ENCODE data around the gene UCP2.
"Not testable (repeated sequence)": the region's sequence is repeated elsewhere in the genome, so short reads cannot be mapped to it uniquely, and the experiment has no call there.

The UCP2 gene

DNA sequence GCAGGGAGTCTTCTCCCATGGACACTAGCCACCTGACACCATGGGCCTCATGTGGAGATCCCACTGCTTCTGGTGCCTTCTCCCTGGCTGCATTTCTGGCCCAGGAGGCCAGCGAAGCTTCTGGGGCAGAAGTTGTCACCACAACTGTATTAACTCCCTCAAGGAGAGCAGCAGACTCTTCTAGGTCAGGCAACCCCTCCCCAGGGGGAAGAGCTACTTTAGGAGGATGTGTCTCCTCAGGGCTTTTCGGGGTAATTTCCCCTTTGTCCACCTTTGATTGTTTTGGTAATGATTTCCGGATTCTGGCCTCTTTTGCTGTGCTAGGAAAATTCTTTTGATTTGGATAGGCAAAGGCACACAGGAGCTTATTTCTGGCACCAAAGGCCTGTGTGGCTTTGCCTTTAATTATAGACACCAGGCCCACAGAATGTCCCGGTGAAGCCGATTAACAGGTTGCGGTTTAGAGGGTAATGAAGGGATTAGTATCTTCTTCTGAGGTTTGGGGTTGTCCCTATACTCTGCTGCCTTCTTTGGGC, 8.9 kb upstream of the UCP2 start:
- DNase-seq, result no peak

DNA sequence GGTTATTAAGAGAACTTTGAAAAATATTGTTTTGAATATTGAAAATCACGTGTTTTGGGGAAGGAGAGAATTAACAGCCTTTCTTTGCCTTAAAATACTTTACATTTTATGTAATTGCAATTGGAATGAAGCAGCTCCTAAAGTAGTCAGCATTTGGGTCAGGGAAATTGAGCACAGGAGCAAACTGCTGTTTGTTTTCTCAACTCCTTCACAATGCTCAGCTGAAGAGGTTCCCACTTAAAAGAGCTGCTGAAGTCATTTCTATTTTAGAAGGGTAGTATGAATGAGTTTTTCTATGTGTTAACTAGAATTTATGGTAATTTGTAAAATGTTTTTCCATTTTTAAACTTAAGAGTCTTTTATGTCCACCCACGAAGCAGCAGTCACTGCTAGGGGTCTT, 8.1 kb upstream of the UCP2 start:
- DNase-seq, result no peak

DNA sequence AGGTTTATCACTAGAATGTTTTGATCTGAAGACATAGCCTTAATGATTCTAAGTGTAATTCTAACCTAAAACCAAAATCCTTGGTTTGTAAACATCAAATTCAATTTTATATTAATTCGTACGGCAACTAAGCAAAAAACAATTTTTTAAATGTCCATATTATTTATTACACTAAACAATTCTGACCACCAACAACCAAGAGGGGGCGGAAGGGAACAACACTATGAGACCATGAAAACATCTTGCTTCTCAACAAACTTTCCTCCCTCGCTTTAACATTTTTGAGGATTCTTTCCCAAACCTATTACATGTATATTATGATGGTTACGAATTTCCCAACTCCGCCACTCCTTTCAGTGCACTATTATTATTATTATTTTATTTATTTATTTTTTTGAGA, 6.5 kb upstream of the UCP2 start:
- no peak for DNase-seq

DNA sequence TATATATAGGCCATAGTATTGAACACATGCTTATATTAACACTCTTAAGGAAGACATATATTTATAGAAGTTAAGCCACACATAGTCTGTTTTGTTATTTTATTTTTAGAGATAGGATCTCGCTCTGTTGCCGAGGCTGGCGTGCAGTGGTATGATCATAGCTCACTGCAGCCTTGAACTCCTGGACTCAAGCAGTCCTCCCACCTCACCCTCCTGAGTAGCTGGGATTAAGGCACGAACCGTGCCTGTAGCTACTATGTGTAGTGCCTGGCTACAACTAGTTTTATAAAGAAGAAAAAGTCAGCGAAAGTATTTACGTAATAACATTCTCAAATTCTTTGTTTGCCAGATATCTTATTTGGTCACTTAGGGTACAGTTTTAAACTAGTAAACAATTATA, 5.6 kb upstream of the UCP2 start:
- DNase-seq, result no peak

DNA sequence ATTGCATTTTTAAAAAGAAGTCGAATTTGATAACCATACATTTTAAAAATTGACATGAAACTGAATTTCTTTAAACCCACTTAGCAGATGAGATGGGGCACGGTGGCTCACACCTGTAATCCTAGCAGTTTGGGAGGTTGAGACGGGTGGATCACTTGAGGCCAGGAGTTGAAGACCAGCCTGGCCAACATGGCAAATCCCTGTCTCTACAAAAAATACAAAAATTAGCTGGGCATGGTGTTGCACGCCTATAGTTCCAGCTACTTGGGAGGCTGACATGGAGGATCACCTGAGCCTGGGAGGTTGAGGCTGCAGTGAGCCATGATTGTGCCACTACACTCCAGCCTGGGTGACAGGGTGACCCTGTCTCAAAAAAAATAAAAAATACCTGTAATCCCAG, 3.0 kb upstream of the UCP2 start:
- not testable (repeated sequence) for DNase-seq

DNA sequence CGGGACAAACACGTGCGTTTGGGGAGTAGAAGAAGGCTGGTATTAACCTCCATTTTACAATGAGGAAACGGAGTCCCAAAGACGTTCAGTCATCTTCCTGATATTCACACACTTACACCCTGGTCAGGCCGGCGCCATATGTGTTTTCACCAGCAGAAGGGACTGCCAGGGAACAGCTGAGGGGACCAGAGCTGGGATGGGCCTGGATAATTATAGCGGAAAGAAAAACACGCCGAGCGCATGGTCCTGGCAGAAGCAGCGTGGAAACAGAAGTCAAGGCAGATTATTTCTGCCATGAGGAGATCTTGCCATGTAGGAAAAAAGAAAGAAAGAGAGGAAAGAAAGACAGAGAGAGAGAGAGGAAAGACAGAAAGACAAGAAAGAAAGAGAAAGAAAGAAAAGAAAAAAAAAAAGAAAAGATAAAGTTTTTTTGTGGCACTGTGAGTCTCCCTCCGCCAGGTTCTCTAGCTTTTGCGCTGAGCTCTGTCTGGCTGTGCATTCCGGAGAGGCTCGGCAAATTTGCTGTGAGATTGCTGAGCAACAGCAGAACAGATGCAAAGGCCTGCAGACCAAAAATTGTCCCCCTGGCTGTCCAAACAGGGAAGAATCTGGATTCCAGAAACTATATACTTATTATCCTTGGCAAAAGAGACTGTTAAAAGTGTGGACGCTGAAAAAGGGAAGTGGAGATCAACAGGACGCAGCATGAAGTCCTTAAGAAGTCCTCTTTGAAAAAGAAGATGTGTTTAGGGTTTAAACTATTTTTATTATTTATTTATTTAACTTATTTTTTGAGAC, 1.3 kb upstream of the UCP2 start:
- peak in 2 of 6 experiments; percentile 13 to 32 for DNase-seq

DNA sequence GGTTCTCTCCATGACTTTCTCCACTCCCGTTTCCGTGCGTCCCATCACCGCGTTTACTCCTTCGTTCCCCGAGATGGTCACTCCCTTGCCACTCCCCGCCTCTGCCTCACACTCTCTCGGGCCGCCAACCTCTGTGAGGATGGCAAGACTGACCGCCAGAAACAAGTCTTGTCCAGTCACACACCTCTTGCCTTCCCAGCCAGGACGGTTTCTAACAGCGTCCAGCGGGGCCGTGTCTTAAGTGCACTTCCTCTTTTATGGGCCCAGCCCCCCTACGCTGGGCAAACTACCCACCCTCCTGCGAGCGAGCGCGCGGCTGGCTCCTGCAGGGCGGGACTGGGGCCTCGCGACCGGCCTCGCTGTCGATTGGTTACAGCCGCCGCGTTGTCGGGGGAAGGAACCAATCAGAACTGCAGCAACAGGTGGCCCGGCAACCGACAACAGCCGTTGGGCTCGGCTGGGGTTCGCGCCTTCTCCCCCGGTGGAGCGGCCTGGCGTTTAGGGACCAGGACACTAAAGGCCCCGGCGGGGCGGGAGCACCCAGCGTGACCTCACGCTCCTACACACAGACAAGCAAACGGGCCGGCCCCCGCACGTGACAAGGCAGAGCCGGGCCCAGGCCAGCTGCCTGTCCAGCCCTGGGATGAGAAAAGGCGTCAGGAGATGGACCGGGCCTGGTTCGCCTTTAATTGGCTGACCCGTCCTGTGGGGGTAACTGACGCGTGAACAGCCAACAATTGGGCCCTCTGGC, 522 bp upstream of the UCP2 start:
- DNase-seq, result peak; percentile 84 to 92 (median 91)

DNA sequence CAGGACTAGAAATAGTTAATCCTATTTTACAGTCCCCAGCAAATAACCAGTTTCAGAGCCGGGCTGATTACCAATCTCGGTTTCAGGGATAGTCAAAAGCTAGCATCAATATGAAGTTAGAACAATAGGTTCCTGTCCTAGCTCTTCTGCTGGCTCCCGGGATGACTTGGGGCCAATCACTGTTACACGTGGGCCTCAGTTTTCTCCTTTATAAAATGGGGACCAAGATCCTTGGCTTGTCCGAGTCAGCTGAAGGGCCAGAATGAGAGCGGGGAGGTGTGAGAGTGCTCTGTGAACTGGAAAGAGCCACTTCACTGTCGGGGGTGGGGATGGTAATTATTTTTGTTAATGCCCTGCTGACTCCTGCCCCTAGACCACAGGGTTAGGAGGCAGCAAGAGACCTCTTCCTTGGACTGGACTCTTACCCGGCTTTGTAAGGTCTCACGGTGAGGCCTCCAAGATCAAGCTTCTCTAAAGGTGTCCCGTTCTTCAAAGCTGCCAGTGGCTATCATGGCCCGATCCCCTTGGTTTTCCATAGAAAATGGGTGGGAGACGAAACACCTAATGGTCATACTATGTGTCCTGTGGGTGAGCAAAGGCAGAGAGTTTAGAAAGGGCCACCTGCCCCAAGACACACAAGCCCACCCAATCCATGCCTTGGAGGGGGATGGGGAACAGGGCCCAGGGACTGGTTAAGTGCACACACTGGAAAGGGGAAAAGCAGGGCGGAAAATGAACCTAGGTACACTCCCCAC, 1.4 kb downstream of the UCP2 start:
- no peak for DNase-seq

DNA sequence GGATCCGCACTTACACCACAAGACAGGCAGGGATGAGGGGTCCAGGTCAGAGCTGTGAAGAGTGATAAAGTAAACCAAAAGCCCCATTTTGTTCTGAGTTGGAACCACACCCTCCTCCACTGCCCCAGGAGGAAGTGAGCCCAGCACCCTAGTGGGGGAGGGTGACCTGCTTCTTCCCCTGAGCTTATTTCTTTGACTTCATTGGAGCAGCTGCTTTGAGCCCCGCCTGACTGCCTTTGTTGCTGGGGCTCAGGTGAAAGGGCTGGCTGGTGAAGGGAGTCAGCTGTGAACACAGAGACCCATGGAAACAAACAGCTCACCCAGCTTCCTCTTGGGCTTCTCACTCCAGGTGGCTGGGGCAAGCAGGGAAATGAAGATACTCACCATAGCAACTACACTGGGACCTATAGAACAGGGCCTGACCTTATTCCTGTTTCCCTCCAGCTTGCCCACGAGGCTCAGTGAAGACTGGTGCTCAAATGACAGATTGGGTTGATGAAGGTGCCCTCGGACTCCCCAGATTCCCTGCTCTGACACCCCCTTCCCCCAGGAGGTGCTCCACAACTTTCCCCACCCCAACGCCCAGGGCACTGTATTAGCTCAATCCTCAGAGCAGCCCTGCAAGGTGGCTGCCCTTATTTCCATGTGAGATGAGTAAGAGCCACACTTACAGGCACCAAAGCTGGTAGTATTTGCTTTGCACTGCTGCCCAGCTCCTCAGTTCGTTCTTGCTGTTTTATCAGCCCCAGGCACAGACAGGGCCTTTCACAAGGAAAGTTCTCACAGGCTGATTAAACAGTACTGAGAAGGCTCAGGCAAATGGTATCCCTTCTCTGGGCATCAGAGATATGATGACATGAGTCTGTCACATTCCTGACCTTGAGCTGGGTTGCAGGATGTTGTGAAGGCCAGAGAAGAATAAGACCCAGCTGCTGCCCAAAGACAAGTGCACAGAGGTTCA, 2.4 kb downstream of the UCP2 start:
- peak; percentile 59 to 92 (median 85) for DNase-seq

DNA sequence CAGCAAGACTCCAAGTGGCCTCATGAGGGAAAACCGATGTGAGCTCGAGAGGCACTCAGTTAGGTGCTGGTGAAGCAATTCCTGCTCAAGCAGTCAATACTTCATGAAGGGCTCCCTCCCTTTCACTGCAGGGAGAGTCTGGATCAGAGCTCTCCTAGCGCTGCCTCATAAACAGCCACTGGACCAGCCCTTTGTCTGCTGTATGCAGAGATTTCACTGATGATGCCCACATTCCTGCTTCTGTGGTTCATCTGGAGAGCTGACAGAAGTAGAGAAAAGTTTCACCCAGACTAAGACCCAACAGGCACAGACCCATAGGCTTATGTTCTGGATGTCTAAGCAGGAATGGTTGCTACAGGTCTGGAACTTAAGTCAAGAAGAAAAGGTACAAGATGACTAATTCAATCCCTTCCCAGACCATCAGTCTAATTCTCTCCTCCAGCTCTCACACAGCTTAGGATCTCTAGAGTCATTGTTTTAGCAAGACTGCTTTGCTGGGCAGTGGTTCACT, 4.0 kb downstream of the UCP2 start:
- DNase-seq, result no peak

DNA sequence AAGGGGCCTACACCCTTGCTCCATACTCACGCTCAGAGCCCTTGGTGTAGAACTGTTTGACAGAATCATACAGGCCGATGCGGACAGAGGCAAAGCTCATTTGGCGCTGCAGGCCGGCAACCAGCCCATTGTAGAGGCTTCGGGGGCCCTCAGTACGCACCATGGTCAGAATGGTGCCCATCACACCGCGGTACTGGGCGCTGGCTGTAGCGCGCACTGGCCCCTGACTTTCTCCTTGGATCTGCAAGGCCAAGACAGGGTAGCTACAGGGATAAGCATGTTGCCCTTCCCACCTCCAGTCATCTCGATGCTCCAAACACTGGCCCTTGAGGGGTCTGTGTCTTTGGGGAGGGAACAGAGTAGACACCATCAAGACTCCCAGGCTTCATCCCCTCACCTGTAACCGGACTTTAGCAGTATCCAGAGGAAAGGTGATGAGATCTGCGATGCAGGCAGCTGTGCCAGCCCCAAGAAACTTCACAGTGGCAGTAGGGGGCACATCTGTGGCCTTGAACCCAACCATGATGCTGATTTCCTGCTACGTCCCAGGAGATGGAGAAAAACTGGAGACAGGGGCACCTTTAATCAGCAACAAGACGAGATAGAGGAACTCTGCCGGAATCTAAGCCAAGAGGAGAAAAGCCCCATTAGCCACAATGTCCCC, 4.7 kb downstream of the UCP2 start:
- DNase-seq, result no peak

DNA sequence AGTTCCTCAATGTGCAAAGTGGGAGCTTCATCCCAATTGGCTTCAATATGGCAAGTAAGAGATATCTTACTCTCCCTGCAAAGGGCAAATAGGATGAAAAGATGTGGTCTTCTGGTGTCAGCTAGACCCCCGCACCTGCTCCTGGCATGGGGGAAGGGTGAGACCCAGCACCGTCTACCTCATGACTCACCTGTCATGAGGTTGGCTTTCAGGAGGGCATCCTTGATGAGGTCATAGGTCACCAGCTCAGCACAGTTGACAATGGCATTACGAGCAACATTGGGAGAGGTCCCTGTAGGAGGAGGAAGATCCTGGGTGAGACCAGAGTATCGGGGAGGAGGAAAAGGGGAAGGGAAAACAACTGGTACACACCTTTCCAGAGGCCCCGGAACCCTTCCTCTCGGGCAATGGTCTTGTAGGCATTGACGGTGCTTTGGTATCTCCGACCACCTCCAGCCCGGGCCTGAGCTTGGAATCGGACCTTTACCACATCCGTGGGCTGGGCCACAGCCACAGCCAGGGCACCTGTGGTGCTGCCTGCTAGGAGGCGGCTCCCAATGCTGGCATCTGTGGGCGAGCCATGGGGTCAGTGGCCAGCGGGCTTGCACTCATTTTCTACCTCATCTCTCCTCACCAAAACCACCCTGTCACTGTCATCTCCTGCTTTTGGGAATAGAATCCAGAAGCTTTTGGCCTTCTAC, 6.0 kb downstream of the UCP2 start:
- DNase-seq, result no peak

DNA sequence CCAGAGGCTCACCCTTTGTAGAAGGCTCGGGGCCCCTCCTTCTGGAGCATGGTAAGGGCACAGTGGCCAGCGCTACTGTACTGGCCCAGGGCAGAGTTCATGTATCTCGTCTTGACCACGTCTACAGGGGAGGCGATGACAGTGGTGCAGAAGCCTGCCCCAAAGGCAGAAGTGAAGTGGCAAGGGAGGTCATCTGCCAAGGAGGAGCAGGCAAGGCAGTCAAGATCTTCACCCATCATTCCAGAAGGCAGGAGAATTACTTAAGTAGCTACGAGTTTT, 7.2 kb downstream of the UCP2 start:
- no peak for DNase-seq

DNA sequence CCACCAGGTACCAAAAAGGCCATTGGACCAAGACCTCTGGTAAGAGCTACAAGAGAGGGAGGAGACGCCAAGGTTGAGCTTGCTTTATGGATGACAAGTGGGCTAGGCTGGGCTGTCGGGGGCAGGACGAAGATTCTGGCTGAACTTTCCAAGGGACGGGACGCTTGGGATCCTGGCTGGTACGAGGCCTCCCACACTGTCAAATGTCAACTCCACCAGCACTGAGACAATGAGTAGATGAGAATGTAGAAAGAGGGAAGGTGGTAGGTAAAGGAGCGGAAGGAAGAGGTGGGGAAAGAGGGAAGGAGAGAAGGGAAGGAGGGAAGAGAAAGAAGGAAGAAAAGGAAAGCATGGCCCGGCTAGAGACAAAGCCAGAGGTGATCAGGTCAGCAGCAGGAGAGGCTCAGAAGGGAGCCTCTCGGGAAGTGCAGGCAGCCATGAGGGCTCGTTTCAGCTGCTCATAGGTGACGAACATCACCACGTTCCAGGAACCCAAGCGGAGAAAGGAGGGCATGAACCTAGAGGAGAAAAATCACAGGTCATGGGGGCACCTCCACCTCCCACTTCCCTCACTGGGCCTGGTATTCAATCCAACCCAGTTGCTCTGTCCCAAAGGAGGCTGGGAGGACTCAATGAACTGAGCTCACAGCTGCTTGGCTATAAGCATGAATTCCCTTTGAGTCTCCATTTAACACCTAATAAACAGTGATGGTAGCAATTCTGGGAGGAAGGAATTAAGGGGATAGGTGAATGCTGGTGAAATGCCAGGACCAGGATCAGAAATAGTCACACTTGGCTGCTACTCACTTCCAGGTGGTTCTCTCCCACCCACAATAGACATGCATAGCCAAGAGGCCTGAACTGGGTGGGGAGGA, 7.8 kb downstream of the UCP2 start:
- no peak for DNase-seq

DNA sequence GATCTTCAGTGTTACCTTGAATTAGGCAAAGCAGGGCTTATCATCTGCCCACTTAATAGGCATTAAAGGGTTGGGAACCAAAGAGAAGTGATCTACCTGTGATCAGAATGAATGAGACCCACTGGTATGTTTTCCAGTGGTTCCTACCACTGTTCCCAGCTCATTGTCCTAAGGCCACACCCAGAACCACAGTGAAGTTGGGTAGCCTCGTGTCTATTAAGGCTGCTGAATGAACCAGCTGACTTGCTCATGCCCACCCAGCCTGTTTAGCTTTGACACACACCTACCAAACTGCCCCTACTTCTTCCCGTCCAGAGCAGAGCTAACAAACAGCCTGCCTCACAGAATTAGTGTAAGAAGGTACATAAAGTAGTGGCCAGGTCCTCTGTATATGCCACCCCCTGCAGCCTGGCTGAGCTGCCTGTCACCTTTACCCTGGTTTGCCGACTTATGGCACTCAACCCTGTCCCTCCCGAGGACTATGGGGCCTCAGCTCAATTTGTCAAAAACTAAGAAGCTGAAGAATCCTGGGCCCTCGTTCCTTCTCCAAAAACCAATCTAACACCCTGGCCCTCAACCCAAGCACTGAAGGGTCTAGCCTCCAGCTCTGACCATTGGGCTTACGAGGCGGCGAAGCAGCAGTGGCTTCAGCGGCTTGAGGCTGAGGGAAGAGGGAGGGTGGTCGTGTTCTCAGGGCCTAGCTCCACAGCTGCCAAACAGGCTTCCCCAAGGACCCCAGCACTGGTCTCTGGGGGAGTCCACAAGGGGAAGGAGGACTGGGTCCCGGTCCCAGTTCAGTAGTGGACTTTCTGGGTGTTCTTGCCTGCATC, 9.8 kb downstream of the UCP2 start:
- peak in 1 of 6 experiments; percentile 26 for DNase-seq

DNA sequence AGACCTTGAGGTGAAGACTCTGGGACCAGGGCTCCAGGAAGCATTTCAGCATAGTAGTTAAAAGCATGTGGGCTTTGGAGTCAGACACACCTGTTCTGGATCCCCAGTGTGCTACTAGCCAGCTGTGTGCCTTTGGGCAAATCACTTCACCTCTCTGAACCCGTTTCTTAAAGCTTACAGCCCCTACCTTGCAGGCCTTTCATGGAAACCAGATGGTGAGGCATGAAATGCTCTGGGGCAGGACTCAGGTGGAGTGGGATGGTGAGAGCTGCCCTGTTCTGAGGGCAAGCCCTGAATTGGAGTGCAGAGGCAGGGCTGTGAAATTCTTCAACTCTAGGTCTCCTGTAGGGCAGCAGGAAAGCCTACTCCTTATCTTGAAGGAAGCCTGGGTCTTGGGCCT, 10.5 kb downstream of the UCP2 start:
- no peak for DNase-seq

DNA sequence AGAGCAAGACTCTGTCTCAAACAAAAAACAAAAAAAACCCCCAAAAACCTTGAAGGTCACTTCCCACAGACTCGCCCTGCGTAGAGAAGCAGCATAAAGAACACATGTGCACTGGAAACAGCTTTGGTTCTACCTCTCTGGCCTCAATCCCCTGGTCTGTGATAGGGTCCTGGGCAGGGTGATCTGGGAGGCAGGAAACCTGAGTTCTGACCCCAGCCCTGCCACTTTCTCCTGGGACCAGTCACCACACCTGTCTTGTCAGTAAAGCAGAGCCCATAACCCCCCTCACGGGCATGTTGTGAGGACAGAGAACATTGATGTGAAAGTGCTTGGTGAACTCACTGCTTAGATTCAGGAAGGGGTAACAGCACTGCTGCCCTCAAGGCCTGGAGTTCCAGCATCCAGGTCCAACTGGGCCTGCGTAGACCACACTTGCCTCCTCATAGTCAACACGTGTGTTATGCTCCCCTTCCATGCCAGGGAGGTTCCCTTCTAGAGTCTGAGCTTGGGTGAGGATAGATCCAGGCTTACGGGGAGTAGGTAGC, 11.4 kb downstream of the UCP2 start:
- DNase-seq, result peak in 1 of 6 experiments; percentile 14

DNA sequence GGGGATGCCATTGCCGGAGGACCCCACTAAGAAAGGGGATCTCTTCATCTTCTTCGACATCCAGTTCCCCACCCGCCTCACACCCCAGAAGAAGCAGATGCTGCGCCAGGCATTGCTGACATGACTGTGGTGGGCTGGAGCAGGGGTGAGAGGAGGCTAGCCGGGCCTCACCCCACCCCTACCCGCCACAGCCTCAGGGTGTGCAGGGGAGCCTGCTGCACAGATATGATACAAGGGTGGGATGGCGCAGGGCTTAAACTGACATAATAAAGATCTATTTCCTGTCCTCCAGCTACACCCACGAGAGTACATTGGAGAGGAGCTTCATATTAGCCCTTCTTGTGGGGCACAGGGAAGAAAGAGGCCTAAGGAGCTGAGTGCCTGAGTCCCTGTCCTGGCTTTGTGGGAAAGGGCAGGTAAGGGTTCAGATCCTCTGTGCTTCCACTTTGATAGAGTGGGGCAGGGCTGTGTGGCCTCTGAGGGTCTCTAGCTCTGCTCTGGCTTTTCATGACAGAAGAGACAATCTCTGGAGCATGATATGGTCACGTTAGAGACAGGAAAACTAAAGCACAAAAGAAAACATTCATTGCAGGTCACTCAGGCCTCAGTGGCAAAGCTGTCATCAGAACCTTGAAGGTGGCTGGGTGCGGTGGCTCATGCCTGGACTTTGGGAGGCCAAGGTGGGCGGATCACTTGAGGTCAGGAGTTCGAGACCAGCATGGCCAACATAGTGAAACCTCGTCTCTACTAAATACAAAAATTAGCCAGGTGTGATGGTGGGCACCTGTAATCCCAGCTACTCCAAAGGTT, 12.4 kb downstream of the UCP2 start:
- peak in 1 of 6 experiments; percentile 13 for DNase-seq

Measured in stimulated activated naive CD4-positive, alpha-beta T cell (primary cell).